ENCODE measurements around the gene LIN28A. TPM values are rescaled to one million over a fixed set of nuclear protein-coding genes. Genes with fewer than 3 reads are reported as not detected.
A peak's percentile ranks its signal among the peaks of the same experiment; 100 is the strongest.

The LIN28A gene
- total RNA-seq, 1 donor from 2014 or later = not detected

GRCh38 chr1:26470878-26471497, 60.4 kb downstream of the LIN28A start:
- no peak for TF ChIP-seq CTCF (IDR thresholded peaks at IDR 0.05)
- TF ChIP-seq POLR2A (IDR thresholded peaks at IDR 0.05) = no peak
- no peak for TF ChIP-seq POLR2AphosphoS5 (IDR thresholded peaks at IDR 0.05; ENCODE audit: insufficient read depth in 1 of 2, low read depth in 1 of 2)
- intact Hi-C loops (cut with DNase I) = loop anchor here (2.0 kb wide), 1 partner anchor 40 kb away; no protein-coding TSS in a partner anchor
- peaks cover 0 to 26% of the 10 kb centered on the region in 2 donors for H3K36me3 ChIP-seq

GRCh38 chr1:26471498-26472319, 61.1 kb downstream of the LIN28A start:
- intact Hi-C loops (cut with DNase I) = loop anchor here (2.0 kb wide), 1 partner anchor 41 kb away; no protein-coding TSS in a partner anchor
- H3K36me3 ChIP-seq = peaks cover 0 to 26% of the 10 kb centered on the region in 2 donors
- no peaks in the 10 kb centered on the region for H3K27me3 ChIP-seq
- no peaks in the 10 kb centered on the region for H3K9me3 ChIP-seq
- peak in 1 of 2 donors; percentile 91 for DNase-seq (ENCODE audit: extremely low spot score in 2 of 2)
- peak in 1 of 2 donors; percentile 44 for TF ChIP-seq POLR2AphosphoS5 (IDR thresholded peaks at IDR 0.05; ENCODE audit: insufficient read depth in 1 of 2, low read depth in 1 of 2)
- no peak for TF ChIP-seq CTCF (IDR thresholded peaks at IDR 0.05)
- no peak for TF ChIP-seq POLR2A (IDR thresholded peaks at IDR 0.05)
- H3K27ac ChIP-seq = peak overlapping the region; percentile 100
- H3K4me1 ChIP-seq = peaks cover 52% of the 10 kb centered on the region
- peak overlapping the region; percentile 94 to 99 for H3K4me3 ChIP-seq

More at GRCh38 chr1:26470878-26471497, 60.4 kb downstream of the LIN28A start:
- H3K4me3 ChIP-seq = peak overlapping the region; percentile 94 to 99
- no peak for DNase-seq (ENCODE audit: extremely low spot score in 2 of 2)
- H3K4me1 ChIP-seq = peaks cover 52% of the 10 kb centered on the region
- H3K27me3 ChIP-seq = no peaks in the 10 kb centered on the region
- no peak overlapping the region for H3K27ac ChIP-seq
- no peaks in the 10 kb centered on the region for H3K9me3 ChIP-seq

- Histone ChIP-seq H3K27ac (peak within 1 kb of the TSS; percentile 100), H3K4me3 (peak within 1 kb of the TSS; percentile 94 to 99), H3K36me3 (peaks cover 0 to 19% of the 10 kb centered on the region in 2 donors), H3K27me3 (no peaks in the 10 kb centered on the region), H3K9me3 (no peaks in the 10 kb centered on the region), H3K4me1 (peaks cover 52% of the 10 kb centered on the region)
- DNase-seq (ENCODE audit: extremely low spot score in 2 of 2) = peak in 1 of 2 donors; percentile 94
- intact Hi-C loops (cut with DNase I) = no loop called here
- TF ChIP-seq POLR2AphosphoS5 (IDR thresholded peaks at IDR 0.05; ENCODE audit: insufficient read depth in 1 of 2, low read depth in 1 of 2) (peak in 1 of 2 donors; percentile 73), POLR2A (IDR thresholded peaks at IDR 0.05) (peak in 1 of 2 donors; percentile 71), CTCF (IDR thresholded peaks at IDR 0.05) (no peak)
Observed at GRCh38 chr1:26472320-26472900, 61.8 kb downstream of the LIN28A start, which contains the start of gene HMGN2. HMGN2 (plus strand) TSS chr1:26472440; CDS start chr1:26472613, 173 bp downstream.

GRCh38 chr1:26472901-26473845, 62.6 kb downstream of the LIN28A start:
- H3K4me1 ChIP-seq = peaks cover 52% of the 10 kb centered on the region
- intact Hi-C loops (cut with DNase I) = no loop called here

More at GRCh38 chr1:26472901-26473845, 62.6 kb downstream of the LIN28A start:
- peak overlapping the region; percentile 94 to 99 for H3K4me3 ChIP-seq
- DNase-seq (ENCODE audit: extremely low spot score in 2 of 2) = peak; percentile 95 to 98
- H3K9me3 ChIP-seq = no peaks in the 10 kb centered on the region
- H3K36me3 ChIP-seq = peaks cover 0 to 19% of the 10 kb centered on the region in 2 donors
- TF ChIP-seq POLR2A (IDR thresholded peaks at IDR 0.05) (peak in 1 of 2 donors; percentile 84), POLR2AphosphoS5 (IDR thresholded peaks at IDR 0.05; ENCODE audit: insufficient read depth in 1 of 2, low read depth in 1 of 2) (peak; percentile 58 to 62), CTCF (IDR thresholded peaks at IDR 0.05) (no peak)
- H3K27ac ChIP-seq = peak overlapping the region; percentile 100
- H3K27me3 ChIP-seq = no peaks in the 10 kb centered on the region

Measured in vagina (tissue), 2 donors.